Fibroblast of skin of right quadriceps (primary cell): ENCODE measurements around the gene DENND11.
"Not testable (repeated sequence)": the region's sequence is repeated elsewhere in the genome, so short reads cannot be mapped to it uniquely, and the experiment has no call there.

ENCODE experiments used
- DNase-seq: peaks from one replicate; pipeline ENCODE4 v3.0.0-alpha.2; 2013

DENND11 gene

DNA sequence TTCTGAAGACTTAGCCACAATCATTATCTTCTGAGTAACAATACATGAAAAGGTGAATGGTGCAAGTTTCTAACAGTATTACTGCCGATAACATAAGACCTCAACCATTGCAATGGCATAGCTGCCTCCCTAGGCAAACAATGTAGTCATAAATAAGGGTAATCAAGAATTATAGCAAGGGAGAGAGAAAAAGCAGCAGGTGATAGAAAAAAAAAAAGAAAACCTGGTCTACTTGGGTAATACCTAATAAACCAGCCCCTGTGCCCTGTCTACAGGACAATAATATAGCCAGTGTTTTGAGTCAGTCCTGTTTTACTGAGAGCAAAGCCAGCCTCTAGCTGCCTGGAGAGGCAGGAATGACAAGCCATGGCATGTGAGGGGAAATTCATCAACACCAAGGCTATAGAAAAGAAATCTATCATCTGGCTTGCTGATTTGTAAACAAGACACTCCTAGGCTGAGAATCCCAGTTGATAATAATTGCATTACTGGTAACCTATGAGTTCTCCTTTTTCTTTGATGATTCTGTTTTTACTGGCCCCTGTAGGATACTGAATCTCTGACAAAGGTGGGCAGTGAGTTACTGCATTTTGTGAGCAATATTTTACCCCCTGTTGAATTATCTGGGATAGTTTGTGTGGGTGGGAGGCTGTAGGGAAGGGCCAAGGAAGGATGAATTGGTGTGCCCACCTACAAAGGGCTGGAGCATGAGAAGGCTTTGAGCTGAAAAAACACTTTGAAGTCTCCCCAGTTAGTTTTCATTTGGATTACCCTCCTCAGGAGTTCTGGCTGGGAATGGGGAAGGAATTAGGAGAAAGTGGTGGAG lies 4.5 kb upstream of the DENND11 start:
- no peak for DNase-seq

DNA sequence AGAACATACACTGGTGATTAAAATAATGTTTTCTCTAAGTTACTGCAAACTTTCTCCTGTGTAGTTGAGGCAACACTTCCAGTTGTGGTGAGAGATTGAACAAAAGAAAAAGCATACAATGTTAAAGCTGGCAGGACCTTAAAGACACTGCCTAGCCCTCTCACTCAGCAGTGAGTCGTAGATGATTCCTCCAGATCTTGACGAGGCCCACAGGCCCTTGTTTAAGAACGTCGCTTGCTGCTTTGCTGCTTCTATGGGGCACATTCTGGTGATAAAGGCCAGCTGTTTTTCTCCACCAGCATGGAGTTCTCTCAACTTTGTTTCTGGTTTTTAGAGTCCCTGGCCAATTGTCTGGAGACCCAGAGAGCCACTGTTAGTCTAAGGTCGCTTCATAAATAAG lies 2.8 kb upstream of the DENND11 start:
- no peak for DNase-seq

DNA sequence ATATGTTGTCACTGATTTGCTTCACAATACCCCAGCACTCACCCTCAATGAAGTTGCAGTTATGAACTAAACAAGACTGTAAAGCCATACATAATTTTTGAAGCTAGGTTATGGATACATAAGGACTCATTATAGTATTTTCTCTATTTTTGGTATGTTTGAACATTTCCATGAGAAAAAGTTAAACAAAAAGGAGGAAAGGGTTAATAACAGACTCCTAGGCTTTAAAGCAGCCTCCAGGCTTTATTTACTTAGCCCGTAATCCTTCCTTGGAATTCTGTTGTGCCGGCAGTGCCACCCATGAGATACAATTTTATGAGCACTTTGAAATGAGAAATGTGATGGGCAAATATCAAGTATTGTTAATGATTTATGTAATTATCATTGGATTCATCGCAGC lies 2.1 kb upstream of the DENND11 start:
- no peak for DNase-seq

DNA sequence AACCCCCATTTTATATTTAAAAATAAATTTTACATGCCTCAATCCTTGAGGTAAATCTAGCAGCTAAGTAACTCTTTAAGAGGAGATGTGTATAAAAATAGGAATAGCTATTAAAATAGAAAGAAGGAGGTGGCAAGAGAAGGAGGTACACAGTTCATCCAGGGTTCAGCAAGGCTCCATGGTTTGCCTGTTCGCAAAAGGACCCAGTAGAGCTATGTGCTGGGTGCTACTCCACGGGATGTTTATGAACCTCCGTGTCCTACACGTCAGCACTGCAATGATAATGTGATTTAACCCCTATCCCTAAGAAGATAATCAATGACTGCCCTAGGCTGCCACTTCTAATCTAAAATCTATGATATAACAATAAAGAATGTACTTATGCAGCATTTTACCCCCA lies 926 bp upstream of the DENND11 start:
- no peak for DNase-seq

DNA sequence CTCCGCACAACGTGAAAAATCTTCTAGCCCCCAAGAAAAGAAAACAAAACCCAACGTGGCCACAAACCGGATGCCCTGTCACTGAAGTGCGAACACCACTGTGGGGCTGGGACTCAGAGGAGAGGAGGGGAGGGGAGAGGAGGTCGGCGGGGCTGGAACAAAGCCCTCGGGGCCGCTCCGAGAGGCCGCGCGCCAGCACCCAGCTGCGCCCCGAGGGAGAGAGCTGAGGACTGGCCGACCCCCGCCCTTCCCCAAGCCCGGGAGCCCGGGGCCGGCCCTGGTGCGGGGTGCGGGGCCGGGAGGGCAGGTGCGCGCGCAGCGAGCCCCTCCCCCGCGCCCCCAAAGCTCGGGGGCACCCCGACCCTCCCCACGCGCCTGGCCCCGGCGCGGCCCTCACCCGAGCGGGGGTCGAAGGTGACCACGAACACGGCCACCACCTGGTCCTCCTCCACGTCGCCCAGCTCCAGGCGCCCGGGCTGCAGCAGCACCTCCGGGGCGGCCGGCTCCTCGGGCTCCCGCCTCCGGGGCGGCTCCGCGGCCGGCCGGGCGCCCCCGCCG lies 398 bp downstream of the DENND11 start:
- DNase-seq: peak; percentile 15

DNA sequence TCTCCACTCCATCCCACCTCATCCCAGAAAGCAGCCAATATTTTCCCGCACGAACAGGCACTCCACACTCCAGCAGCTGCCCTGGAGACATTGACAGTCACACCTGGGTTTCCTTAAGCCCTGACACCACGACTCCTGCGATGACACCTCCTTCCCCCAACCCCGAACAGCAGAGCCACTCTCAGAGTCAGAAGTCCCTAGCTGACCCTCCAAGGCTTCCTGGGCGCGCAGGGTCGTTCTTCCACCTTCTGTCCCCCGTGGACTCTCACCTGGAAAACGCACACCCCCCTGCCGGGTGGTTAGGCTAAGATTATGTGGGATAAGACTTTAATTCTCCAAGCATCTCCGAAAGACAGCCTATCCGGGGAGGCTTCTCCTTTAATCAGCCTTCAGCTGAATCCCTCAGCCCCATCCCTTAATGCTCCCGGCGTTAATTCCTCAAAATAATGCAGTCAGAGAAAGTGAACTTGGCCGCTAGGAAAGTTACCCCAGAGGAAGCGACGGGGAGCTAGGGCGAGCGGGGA lies 1.1 kb downstream of the DENND11 start:
- DNase-seq: no peak

DNA sequence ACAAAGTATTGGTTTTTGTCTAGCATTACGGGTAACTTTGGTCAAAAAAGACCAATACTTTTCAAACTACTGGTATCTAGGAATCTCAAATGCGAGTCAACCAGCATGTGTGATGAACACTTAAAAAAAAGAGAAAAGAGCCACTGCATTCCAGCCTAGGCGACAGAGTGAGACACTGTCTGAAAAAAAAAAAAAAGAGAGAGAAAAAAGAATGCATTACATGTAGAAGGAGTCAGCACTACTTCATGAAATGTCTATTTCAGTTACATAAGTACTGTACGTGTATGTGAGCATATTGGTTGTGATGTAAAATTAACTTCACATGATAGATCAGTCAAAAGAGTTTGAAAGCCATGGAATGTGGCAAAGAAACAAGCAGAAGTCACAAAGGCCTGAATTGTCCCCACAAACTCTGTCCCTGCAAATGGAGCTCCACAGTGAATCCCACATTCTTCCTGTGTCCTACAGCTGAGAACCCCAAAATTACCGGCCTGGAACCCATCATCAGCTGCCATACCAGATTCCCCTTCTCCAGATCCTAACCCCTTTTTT lies 1.6 kb downstream of the DENND11 start:
- DNase-seq: no peak

DNA sequence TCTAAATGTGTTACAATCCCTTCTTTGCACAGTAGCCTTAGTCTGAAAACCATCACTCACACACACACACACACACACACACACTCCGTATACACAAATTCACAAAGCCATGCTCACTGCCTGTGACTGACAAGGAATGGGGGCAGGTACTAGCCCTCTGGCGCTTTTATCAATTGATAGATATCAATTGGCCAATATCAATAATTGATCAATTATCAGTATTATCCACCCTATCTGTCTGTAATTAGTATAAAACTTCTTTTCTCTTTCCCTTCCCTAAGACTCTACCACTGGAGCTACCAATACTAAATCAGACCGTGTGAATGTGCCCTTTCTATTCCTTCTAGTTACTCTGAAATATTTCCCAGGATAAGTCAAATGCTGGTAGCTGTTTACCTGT lies 2.1 kb downstream of the DENND11 start:
- no peak for DNase-seq

DNA sequence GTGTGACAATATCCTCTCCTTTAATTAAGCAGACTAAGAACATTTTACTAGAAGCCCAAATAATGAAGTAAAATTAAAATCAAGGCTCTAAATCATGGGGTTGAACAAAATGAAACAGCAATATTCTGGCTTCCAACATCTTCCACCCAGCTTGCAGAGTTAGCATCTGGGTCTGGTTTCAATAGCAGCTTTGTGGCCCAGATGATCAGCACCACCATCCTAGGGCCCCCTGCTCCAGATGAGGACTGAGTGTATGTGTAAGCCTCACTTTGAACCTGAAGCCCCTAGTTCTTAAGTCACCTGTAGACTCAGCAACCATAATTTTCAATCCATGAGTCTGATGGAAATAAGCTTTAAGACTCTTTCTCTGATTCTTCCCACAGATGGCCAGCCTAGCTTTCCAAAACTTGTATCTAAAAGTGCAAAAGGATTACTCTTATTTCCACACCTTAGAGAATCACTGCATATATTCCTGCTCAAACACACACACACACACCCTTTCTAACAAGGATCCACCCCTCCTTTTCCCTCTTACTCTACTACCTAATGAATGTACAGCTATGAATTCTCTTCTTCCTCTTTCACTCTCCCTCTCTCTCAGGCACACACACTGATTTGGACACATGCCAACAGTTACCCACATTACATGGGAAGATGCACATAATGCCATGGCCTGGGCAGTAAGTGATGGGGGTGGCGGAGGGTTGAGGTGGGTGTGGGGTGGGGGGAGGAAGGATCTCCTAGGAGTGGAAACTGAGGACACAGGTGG lies 3.5 kb downstream of the DENND11 start:
- no peak for DNase-seq

DNA sequence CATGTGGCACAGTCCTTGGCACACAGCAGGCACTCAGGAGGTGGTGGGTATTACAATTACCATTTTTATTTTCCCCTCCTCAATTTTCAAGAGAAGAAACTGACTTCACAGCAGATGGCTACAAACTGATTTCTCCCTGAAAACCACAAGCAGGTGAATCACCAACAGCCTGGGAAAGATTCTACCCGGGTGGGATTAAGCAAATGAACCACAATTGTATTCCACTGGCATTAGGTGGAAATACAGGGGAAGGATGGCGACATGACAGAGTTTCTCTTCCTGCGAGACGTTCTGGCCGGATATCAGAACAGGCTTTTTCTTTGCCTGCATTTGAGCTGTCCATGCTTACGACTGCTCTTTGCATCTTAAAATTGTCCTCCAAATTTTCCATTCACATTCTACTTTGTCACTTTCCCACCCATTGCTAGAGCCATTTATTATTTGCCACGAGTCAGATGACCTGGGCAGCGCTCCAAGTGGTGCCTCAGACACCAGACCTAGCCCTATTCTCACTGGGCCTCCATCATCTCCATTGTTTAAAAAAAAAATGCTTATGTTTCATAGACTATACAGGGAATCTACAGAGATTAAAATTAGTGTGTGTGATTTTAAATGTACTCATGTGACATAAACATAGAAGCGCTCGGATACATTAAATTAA lies 4.6 kb downstream of the DENND11 start:
- DNase-seq: peak; percentile 57

DNA sequence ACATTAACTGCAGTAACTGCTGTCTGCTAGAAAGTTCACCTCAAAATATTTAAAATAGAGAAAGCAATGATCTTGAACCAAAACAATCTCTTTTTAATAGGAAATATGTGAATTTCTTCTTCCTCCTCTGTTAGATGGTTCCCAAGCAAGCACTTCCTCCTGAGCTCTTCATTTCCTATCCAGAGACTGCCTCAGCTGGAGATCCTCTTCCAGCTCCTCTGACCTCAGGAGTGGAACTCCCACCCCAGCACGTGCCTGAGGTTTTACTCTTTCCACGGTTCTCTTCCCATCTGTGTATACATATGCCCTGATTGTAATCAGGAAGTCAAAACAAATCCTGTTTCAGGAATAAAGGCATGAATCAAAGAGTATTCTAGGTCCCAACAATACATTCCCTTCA lies 5.6 kb downstream of the DENND11 start:
- no peak for DNase-seq

DNA sequence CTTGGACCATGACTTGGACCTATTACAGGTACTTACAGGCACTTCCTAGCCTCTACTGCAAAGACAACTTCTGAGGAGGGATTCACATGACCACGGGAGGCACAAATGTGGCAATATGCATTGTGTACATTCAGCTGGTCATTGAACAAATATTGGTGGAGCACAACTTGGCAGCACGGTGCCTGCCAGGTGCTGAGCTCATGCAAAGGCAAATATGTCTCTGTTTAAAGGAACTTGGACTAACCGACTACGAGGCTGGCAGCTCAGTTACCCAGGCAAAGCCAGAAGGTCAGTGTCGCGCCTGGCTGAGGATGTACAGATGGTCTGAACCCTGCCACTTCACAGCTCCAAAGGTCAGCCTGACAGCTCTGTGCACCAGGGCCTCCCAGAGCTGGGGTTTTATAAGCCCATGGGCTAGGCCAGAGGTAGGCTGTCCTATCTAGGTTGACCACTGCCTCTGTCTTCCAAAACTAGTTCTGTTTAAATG lies 6.1 kb downstream of the DENND11 start:
- DNase-seq: no peak

DNA sequence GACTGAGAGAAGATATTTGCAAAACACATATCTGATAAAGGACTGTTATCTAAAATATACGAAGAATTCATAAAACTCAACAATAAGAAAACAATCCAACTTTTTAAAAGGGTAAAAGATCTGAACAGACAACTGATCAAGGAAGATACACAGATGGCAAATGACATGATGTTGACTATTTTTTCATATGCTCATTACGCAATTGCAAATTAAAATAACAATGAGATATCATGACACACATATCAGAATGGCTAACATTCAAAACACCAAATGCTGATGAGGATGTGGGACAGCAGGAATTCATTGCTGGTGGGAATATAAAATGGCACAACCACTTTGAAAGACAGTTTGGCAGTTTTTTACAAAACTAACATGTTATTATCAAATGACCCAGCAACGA lies 8.9 kb downstream of the DENND11 start:
- DNase-seq: no peak

DNA sequence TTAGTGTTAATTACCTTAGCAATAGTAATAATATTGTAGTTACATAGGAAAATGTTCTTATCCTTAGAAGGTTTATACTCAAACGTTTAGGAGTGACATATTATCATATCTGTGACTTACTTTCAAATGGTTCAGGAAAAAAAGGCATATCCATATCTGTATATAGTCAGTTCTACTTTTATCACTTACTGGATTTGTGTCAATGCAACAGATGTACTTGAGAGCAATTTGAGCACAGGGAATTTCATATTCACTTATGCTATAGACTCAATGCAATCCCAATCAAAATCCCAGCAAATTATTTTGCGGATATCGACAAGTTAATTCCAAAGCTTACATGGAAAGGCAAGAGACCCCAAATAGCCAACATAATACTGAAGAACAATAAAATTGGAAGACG lies 10.0 kb downstream of the DENND11 start:
- no peak for DNase-seq

DNA sequence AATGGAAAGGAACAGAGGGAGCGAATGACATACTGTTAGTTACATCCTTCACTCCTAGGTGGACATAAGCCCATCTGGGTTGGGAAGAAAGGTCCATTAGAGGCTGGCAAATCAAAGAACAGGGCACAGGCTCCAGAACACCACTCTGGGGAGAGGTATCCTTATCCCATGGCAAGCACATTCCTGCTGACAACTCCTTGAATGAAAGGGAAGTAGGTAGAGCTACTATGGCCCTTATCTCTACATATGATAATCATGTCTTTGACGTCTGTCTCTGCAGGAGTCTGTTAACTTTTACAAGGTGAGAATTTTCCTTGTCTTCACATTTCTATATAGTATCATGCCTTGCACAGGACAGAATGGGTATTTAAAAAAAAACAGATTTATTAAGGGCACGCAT lies 10.4 kb downstream of the DENND11 start:
- no peak for DNase-seq

DNA sequence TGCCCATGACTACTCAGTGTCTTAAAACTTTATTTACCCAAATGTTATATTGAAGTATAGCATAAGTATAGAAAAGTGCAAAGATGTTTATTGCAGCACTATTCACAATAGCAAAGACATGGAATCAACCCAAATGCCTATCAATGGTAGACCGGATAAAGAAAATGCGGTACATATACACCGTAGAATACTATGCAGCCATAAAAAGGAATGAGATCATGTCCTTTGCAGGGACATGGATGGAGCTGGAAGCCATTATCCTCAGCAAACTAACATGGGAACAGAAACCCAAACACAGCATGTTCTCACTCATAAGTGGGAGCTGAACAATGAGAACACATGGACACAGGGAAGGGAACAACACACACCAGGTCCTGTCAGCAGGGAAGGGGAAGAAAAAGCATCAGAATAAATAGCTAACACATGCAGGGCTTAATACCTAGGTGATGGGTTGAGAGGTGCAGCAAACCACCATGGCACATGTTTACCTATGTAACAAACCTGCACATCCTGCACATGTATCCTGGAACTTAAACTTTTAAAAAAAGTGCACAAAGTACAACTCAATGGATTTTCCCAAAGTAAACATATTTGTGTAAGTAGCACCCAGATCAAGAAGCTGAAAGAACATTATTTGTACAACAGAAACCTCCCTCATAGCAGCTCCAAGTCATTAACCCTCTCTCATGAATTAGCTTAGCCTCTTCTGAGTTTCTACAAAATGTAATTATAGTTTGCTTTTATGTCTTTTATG lies 12.7 kb downstream of the DENND11 start:
- DNase-seq: not testable (repeated sequence)

DNA sequence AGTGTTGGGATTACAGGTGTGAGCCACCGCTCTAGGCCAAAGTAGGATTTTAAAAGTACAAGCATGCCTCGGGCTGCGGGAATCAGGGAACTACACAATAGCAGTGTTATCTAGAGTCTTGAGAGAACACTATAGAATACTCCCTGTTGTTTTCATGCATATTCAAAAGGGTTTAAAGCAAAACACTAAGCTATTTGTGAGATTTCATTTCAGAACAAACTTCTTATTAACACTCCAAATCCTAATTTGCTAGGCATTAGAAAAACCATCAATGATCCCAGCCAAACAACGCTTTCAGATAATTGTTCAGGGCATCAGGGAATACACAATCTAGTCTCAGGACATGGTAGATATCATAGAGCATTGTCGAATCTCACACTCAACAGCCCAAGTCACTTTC lies 13.9 kb downstream of the DENND11 start:
- no peak for DNase-seq

DNA sequence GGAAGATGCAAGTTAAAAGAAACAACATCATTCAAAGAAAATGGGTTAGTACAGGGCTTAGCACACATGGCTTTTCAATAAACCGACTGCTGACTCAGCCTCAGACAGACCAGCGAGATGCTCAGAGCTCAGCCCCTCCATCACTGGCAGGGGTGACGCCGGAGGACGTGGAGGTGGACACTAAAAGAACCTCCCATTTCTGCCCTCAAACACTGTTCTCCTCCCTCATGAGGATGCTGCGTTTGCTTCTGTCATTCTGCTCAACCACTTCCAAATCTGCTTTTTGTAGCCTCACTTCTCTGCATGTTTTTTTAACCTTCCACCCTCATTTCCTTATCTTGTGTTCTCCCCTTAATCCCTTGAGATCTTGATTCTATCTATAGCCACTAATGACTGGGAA lies 15.3 kb downstream of the DENND11 start:
- no peak for DNase-seq

DNA sequence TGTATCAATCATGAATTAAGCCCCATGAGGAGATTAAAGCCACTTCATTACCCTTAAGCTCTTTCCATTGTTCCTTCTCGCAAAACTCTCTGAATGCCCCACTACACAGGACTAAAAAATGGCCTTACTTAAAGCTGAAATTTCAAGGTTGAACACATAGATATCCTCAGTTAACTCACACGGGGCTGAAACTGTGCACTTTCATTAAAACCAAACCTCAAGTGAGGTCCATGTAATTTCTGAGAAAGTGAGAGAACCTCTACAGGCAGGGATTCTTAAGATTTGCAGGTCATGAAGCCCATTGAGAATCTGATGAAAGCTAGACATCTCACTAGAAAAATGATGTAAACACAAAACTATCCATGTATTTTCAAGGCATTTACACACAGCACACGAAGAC lies 15.9 kb downstream of the DENND11 start:
- no peak for DNase-seq

DNA sequence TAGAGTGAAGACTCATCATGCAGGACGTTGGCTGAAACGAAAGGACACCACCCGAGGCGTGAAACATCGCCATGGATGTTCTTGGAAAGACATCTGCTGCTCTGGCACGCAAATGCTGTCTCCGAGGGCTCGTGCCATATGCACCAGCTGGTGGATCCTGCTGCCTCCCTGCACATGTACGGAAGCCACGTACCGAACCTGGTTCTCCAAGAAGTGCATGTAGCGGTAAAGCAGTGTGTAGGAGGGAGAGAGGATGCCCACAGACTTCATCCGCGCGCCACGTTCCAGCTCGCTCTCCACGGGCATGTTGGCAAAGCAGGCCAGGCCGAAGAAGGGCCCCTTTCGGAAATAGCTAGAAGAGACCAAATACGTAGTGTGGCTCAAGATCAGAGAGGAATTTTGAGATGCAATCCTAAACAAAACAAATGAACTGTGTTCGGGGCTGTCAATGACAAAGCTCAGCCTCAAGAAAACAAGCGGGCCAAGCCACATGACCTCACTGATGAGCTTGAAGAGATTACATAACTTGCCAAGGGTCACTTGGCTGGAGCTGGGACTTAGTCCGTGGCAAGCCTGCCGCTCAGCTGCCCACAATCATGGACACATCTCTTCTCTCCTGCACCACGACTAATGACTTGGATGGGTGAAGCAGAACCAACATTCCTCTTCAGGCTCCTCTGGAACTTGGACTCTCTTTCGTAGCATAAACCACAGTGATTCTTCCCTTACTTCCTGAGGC lies 16.5 kb downstream of the DENND11 start:
- DNase-seq: no peak

DNA sequence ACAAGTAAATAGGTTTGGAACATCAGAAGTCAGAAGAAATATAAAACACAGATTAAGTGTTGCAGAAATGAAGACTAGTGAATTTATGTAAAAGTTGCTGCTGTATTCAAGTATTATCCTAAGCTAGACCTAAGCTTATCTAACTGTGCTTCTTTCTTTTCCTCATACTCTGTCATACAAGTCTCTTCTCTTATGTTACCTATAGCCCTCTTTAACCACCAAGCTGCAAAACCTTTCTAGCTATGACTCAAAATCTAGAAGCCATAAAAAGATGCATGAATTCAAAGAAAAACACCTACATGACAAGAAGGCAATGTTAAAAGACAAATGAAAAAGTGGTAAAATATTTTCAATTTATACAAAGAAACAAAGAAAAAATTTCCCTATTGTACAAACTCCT lies 23.0 kb downstream of the DENND11 start:
- DNase-seq: no peak
